Activated CD4-positive, alpha-beta T cell treated with anti-CD3 and anti-CD28 coated beads for 36 hours (primary cell): Measurements from ENCODE around the gene C2. TPM values are rescaled to one million over a fixed set of nuclear protein-coding genes. Genes with fewer than 3 reads are reported as not detected.
"Not testable (repeated sequence)": the region's sequence is repeated elsewhere in the genome, so short reads cannot be mapped to it uniquely, and the experiment has no call there.

Experiments
- ATAC-seq: fragments of 200-7000 bp; cut with Tn5 transposase; one replicate; pipeline ENCODE4 v1.10.0; 2021; ENCODE audit warnings: mild to moderate bottlenecking, moderate library complexity
- CTCF ChIA-PET: fragments of 350-600 bp; sonication (Branson Sonifier 250); formaldehyde crosslinking; loops from one replicate; lab custom pipeline; 2021; ENCODE audit warnings: antibody characterized with exemption; lab: Charles Lee
- POLR2A ChIA-PET: fragments of 350-600 bp; sonication (Branson Sonifier 250); formaldehyde crosslinking; loops from one replicate; lab custom pipeline; 2021; ENCODE audit warnings: antibody characterized with exemption, inconsistent platforms; lab: Charles Lee
- DNase-seq: peaks from one replicate; pipeline ENCODE4 v3.0.0-alpha.2; 2020
- H3K27ac Mint-ChIP-seq: one replicate; pipeline ENCODE4 v1.8.0; 2021; ENCODE audit warnings: mixed read lengths
- H3K27me3 Mint-ChIP-seq: one replicate; pipeline ENCODE4 v1.8.0; 2021; ENCODE audit warnings: mixed read lengths
- H3K36me3 Mint-ChIP-seq: one replicate; pipeline ENCODE4 v1.8.0; 2021; ENCODE audit warnings: low read depth, mixed read lengths
- H3K4me1 Mint-ChIP-seq: one replicate; pipeline ENCODE4 v1.8.0; 2021; ENCODE audit warnings: mixed read lengths
- H3K4me3 Mint-ChIP-seq: one replicate; pipeline ENCODE4 v1.8.0; 2021; ENCODE audit warnings: mild to moderate bottlenecking, moderate library complexity, mixed read lengths
- H3K9me3 Mint-ChIP-seq: one replicate; pipeline ENCODE4 v1.8.0; 2021; ENCODE audit warnings: low read depth, mixed read lengths
- intact Hi-C, 2 experiments: fragments of 100-400 bp; cut with DNase I in 1 of 2; cut with micrococcal nuclease in 1 of 2; formaldehyde crosslinking; loops; one replicate each; pipeline versions ENCODE4 v1.14.2 to v1.15.1; 2022 to 2024; cut with DNase I, micrococcal nuclease
- total RNA-seq, 2 experiments: library from RNA; stranded (reverse); gene quantifications; one replicate each; pipeline ENCODE4 v1.2.3, GENCODE V29; 2021

The C2 gene
- total RNA-seq, 2 experiments from 2014 or later: 0.96 to 1.5 TPM

- Mint-ChIP-seq H3K9me3 (no peaks in the 10 kb centered on the region), H3K27ac (peak overlapping the region; percentile 48), H3K4me3 (peak overlapping the region; percentile 57), H3K27me3 (no peaks in the 10 kb centered on the region), H3K36me3 (peaks cover 10% of the 10 kb centered on the region), H3K4me1 (peaks cover 33% of the 10 kb centered on the region)
- ATAC-seq (no peak), DNase-seq (no peak)
- POLR2A ChIA-PET: no interaction called here
- CTCF ChIA-PET: interaction anchor here (0.6 kb wide), 1 partner anchor 881 kb away, joined by 3 read pairs; no protein-coding TSS in a partner anchor
- intact Hi-C loops: loop anchor here (2.0 to 5.0 kb wide), 2 partner anchors 37 to 358 kb away; partner anchors contain the start of gene NEU1 (in 1 of the 2)
Observed at GRCh38 chr6:31899215-31899614, 28.3 kb upstream of the C2 start.

GRCh38 chr6:31899882-31900722 is 27.4 kb upstream of the C2 start:
- no peaks in the 10 kb centered on the region for H3K9me3 Mint-ChIP-seq
- no peak overlapping the region for H3K4me3 Mint-ChIP-seq
- ATAC-seq (no peak), DNase-seq (peak; percentile 39)
- H3K36me3 Mint-ChIP-seq: peaks cover 8% of the 10 kb centered on the region
- no peaks in the 10 kb centered on the region for H3K27me3 Mint-ChIP-seq
- POLR2A ChIA-PET: interaction anchor here (0.7 kb wide), 1 partner anchor 341 kb away, joined by 3 read pairs; no protein-coding TSS in a partner anchor
- intact Hi-C loops: loop anchor here (2.0 to 5.0 kb wide), 3 partner anchors 38 to 359 kb away; partner anchors contain the start of gene NEU1 (in 1 of the 2)
- no peak overlapping the region for H3K27ac Mint-ChIP-seq
- H3K4me1 Mint-ChIP-seq: peaks cover 33% of the 10 kb centered on the region
- CTCF ChIA-PET: interaction anchor here (0.6 kb wide), 1 partner anchor 880 kb away, joined by 3 read pairs; no protein-coding TSS in a partner anchor

- Mint-ChIP-seq H3K4me1 (peaks cover 30% of the 10 kb centered on the region), H3K27me3 (no peaks in the 10 kb centered on the region), H3K27ac (peak overlapping the region; percentile 19), H3K4me3 (peak overlapping the region; percentile 69), H3K9me3 (no peaks in the 10 kb centered on the region), H3K36me3 (peaks cover 5% of the 10 kb centered on the region)
- no peak for ATAC-seq
- no peak for DNase-seq
- CTCF ChIA-PET: no interaction called here
- POLR2A ChIA-PET: interaction anchor here (0.7 kb wide), 1 partner anchor 342 kb away, joined by 3 read pairs; no protein-coding TSS in a partner anchor
- intact Hi-C loops: loop anchor here in 1 of 2 experiments (5.0 kb wide), 1 partner anchor 51 kb away; no protein-coding TSS in a partner anchor
Observed at GRCh38 chr6:31900917-31901414, 26.6 kb upstream of the C2 start.

- peaks cover 3% of the 10 kb centered on the region for H3K36me3 Mint-ChIP-seq
- ATAC-seq: peak; percentile 3
- POLR2A ChIA-PET: no interaction called here
Observed at GRCh38 chr6:31901415-31901952, 26.0 kb upstream of the C2 start.

DNA sequence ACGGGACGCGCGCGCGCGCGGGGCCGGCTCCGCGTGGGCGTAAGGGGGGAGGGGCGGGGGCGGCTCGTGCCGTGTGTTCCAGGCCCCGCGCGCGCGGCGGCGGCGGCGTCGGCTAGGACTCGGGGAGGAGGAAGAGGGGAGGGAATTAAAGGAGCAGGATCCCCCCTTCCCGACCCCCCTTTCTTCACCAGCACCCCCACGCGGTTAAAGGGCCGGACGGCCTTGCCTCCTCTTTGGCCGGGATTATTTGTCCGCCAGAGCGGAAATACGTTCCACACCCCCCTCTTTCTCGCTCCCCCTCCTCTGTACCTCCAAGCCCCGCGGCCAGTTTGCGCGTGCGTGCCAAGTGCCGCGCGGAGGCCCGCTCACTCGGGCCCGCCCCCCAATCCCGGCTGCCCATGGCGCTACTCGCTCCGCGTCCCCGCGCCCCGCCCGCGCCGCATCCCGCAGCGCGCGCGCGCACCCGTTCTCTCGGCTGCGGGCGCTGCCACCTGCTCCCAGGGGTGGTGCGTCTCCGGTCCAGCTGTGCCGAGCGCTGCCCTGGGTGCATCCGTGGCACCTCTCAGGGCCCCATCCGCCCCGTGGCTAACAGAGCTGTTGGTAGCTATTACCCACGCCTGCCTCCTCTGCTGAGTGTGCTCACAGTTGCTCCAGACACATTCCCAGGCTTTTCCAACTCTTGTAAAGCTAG is 25.4 kb upstream of the C2 start, which contains the start of gene ZBTB12:
Gene ZBTB12 (minus strand): TSS at position 134 of the 691 bp plus-strand sequence. CDS start 781 bp downstream, outside the sequence.
- ChIA-PET CTCF (interaction anchor here (0.6 to 1.1 kb wide), 3 partner anchors 28 to 235 kb away, joined by 3 to 4 read pairs (median 4); no protein-coding TSS in a partner anchor), POLR2A (interaction anchor here (0.9 kb wide), 1 partner anchor 56 kb away, joined by 3 read pairs; no protein-coding TSS in a partner anchor)
- H3K36me3 Mint-ChIP-seq: peaks cover 2% of the 10 kb centered on the region
- H3K27ac Mint-ChIP-seq: peak within 1 kb of the TSS; percentile 78
- intact Hi-C loops: loop anchor here (1.0 to 5.0 kb wide), 4 partner anchors 9 to 70 kb away; partner anchors contain the start of genes DXO (in 1 of the 2) and NEU1 (in 1 of the 2)
- H3K4me1 Mint-ChIP-seq: peaks cover 25% of the 10 kb centered on the region
- H3K27me3 Mint-ChIP-seq: no peaks in the 10 kb centered on the region
- H3K9me3 Mint-ChIP-seq: no peaks in the 10 kb centered on the region
- DNase-seq: peak; percentile 92
- H3K4me3 Mint-ChIP-seq: peak within 1 kb of the TSS; percentile 69
- ATAC-seq: peak; percentile 63

More at GRCh38 chr6:31901415-31901952, 26.0 kb upstream of the C2 start:
- CTCF ChIA-PET: no interaction called here
- DNase-seq: peak; percentile 79
- Mint-ChIP-seq H3K4me1 (peaks cover 26% of the 10 kb centered on the region), H3K9me3 (no peaks in the 10 kb centered on the region), H3K27ac (peak overlapping the region; percentile 47), H3K27me3 (no peaks in the 10 kb centered on the region), H3K4me3 (peak overlapping the region; percentile 69)
- intact Hi-C loops: loop anchor here in 1 of 2 experiments (5.0 kb wide), 1 partner anchor 51 kb away; no protein-coding TSS in a partner anchor

GRCh38 chr6:31903957-31904356 is 23.6 kb upstream of the C2 start:
- intact Hi-C loops: loop anchor here in 1 of 2 experiments (5.0 kb wide), 1 partner anchor 48 kb away; no protein-coding TSS in a partner anchor
- CTCF ChIA-PET: interaction anchor here (0.6 to 1.6 kb wide), 4 partner anchors 21 to 211 kb away, joined by 3 to 6 read pairs (median 4); no protein-coding TSS in a partner anchor
- H3K27me3 Mint-ChIP-seq: no peaks in the 10 kb centered on the region
- H3K27ac Mint-ChIP-seq: no peak overlapping the region
- ATAC-seq (no peak), DNase-seq (no peak)
- POLR2A ChIA-PET: no interaction called here
- H3K9me3 Mint-ChIP-seq: no peaks in the 10 kb centered on the region
- H3K4me1 Mint-ChIP-seq: peaks cover 25% of the 10 kb centered on the region
- peaks cover 2% of the 10 kb centered on the region for H3K36me3 Mint-ChIP-seq
- H3K4me3 Mint-ChIP-seq: no peak overlapping the region

DNA sequence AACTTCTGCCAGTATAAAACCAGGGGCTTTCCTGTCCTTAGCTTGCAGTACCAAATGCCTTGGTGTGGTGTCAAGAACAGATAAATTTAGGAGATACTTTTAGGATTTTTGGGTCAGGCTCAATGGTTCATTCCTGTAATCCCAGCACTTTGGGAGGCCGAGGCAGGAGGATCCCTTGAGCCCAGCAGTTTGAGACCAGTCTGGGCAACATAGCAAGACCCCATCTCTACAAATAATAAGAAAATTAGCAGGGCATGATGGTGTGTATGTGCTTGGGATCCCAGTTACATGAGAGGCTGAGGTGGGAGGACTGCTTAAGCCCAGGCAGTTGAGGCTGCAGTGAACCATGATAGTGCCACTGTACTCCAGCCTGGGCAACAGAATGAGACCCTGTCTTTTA is 22.5 kb upstream of the C2 start:
- Mint-ChIP-seq H3K4me1 (peaks cover 15% of the 10 kb centered on the region), H3K27me3 (no peaks in the 10 kb centered on the region), H3K4me3 (no peak overlapping the region), H3K36me3 (no peaks in the 10 kb centered on the region), H3K9me3 (no peaks in the 10 kb centered on the region), H3K27ac (no peak overlapping the region)
- CTCF ChIA-PET: interaction anchor here (1.1 to 1.6 kb wide), 2 partner anchors 47 to 75 kb away, joined by 3 to 6 read pairs; no protein-coding TSS in a partner anchor
- intact Hi-C loops: no loop called here
- POLR2A ChIA-PET: interaction anchor here (1.2 kb wide), 1 partner anchor 82 kb away, joined by 3 read pairs; no protein-coding TSS in a partner anchor
- ATAC-seq (no peak), DNase-seq (no peak)

DNA sequence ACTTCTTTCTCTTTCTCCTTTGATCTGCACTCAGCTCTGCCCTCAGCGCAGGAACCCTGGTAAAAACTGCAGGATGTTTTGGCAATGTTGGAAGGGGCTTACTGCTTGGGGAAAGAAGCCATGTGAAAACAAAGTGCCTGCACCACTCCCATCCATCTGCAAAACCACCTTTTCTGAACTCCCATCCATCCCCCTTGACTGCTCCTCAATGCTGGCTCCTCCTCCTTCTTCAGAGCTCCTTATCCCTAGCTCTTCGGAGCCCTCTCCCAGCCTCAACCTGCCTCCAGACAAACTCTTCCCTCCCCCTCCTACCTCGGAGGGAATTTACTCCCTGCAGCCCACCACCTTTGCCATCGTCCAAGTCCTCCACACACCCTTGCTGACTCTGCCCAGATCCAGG is 21.4 kb upstream of the C2 start:
- H3K36me3 Mint-ChIP-seq: no peaks in the 10 kb centered on the region
- ATAC-seq (no peak), DNase-seq (no peak)
- no peak overlapping the region for H3K27ac Mint-ChIP-seq
- ChIA-PET POLR2A (no interaction called here), CTCF (interaction anchor here (1.2 to 1.4 kb wide), 2 partner anchors 15 to 46 kb away, joined by 3 to 5 read pairs; no protein-coding TSS in a partner anchor)
- H3K4me3 Mint-ChIP-seq: no peak overlapping the region
- peaks cover 20% of the 10 kb centered on the region for H3K4me1 Mint-ChIP-seq
- no peaks in the 10 kb centered on the region for H3K27me3 Mint-ChIP-seq
- intact Hi-C loops: no loop called here
- H3K9me3 Mint-ChIP-seq: no peaks in the 10 kb centered on the region

DNA sequence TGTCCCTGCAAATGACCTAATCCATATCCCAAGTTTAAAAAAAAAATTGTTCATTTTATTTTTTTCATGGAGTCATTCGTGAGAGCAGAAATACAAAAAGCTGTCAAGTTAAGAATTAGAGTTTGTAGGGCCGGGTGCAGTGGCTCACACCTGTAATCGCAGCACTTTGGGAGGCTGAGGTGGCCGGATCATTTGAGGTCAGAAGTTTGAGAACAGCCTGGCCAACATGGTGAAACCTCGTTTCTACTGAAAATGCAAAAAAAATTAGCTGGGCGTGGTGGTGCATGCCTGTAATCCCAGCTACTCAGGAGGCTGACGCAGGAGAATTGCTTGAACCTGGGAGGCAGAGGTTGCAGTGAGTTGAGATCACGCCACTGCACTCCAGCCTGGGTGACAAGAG is 20.8 kb upstream of the C2 start:
- H3K9me3 Mint-ChIP-seq, POLR2A ChIA-PET, DNase-seq, H3K4me3 Mint-ChIP-seq, H3K27ac Mint-ChIP-seq, H3K36me3 Mint-ChIP-seq, ATAC-seq, intact Hi-C loops, H3K27me3 Mint-ChIP-seq: not testable (repeated sequence)
- CTCF ChIA-PET: interaction anchor here (1.2 to 1.4 kb wide), 2 partner anchors 16 to 46 kb away, joined by 3 to 5 read pairs; no protein-coding TSS in a partner anchor
- H3K4me1 Mint-ChIP-seq: peaks cover 22% of the 10 kb centered on the region

DNA sequence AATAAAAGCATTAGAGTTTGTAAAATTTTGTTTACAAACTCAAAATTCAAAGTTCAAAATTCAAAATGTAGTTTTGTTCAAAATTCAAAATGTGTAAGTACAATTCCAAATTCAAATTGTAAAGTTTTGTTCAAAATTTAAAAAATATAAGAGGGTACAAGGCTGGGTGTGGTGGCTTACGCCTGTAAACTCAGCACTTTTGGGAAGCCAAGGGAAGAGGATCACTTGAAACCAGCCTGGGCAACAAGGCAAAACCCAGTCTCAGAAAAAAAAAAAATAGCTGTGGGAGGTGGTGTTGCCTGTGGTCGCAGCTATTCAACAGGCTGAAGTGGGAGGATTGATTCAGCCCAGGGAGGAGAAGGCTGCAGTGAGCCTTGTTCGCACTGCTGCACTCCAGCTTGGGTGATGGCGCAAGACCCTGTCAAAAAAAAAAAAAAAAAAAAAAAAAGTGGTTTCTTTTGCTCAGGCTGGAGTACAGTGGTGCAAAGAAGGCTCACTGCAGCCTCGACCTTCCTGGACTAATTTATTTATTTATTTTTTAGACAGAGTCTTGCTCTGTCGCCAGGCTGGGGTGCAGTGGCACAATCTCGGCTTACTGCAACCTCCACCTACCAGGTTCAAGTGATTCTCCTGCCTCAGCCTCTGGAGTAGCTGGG is 20.2 kb upstream of the C2 start:
- Mint-ChIP-seq H3K27ac (no peak overlapping the region), H3K27me3 (no peaks in the 10 kb centered on the region), H3K9me3 (no peaks in the 10 kb centered on the region), H3K36me3 (no peaks in the 10 kb centered on the region), H3K4me1 (peaks cover 26% of the 10 kb centered on the region), H3K4me3 (no peak overlapping the region)
- CTCF ChIA-PET: interaction anchor here (1.2 to 1.4 kb wide), 2 partner anchors 16 to 45 kb away, joined by 3 to 5 read pairs; no protein-coding TSS in a partner anchor
- intact Hi-C loops: no loop called here
- POLR2A ChIA-PET: no interaction called here
- ATAC-seq (no peak), DNase-seq (peak; percentile 34)
